HEK293 (cell line): ENCODE measurements around the gene EIF5B.

Experiments used
- CTCF ChIA-PET: fragments of 350-600 bp; formaldehyde crosslinking; extraction: SDS; loops from one replicate; lab custom pipeline; 2021; ENCODE audit warnings: antibody characterized with exemption; lab: Yijun Ruan, JAX
- POLR2A ChIA-PET: fragments of 300-600 bp; formaldehyde crosslinking; extraction: SDS; loops from one replicate; lab custom pipeline; 2020; ENCODE audit warnings: antibody characterized with exemption, inconsistent platforms; lab: Yijun Ruan, JAX
- H3K27ac ChIP-seq: fragments of 200-500 bp; sonication (Bioruptor generic); 2 replicates; pipeline ENCODE4 v1.5.1; 2014; ENCODE audit warnings: low read depth, low read length, control low read depth, inconsistent platforms; ENCODE audit errors: extremely low read depth
- H3K36me3 ChIP-seq, 2 experiments: fragments of 200-500 bp in 1 of 2; sonication (Bioruptor generic) in 1 of 2; 1 replicate in 1 of 2; 2 replicates in 1 of 2; pipeline ENCODE4 v1.5.1; 2014 to 2017; ENCODE audit warnings: inconsistent platforms in 2 of 2, low read length in 2 of 2; ENCODE audit not compliant: control insufficient read depth in 2 of 2, insufficient read depth in 1 of 2
- H3K4me1 ChIP-seq: fragments of 200-500 bp; sonication (Bioruptor generic); 2 replicates; pipeline ENCODE4 v1.5.1; 2014; ENCODE audit warnings: mild to moderate bottlenecking, low read length, inconsistent platforms; ENCODE audit not compliant: control insufficient read depth, insufficient read depth
- H3K4me3 ChIP-seq: 2 replicates; pipeline ENCODE4 v1.5.1; 2011; ENCODE audit warnings: low read depth, mild to moderate bottlenecking, control low read depth, low read length, moderate library complexity
- H3K9me3 ChIP-seq: fragments of 200-500 bp; sonication (Bioruptor generic); 2 replicates; pipeline ENCODE4 v1.5.1; 2014; ENCODE audit warnings: low read depth, low read length, inconsistent platforms; ENCODE audit not compliant: control insufficient read depth, insufficient read depth
- BCL11A ChIP-seq: fragments of 450-650 bp; formaldehyde crosslinking; IDR thresholded peaks from 2 replicates; pipeline ENCODE4 v1.5.1; 2016; ENCODE audit warnings: low read depth, missing biosample characterization, missing genetic modification characterization
- EGR2 ChIP-seq: fragments of 450-650 bp; formaldehyde crosslinking; IDR thresholded peaks from 2 replicates; pipeline ENCODE4 v1.5.1; 2016; ENCODE audit warnings: low read depth, missing biosample characterization, missing genetic modification characterization
- GLIS1 ChIP-seq: fragments of 450-650 bp; formaldehyde crosslinking; IDR thresholded peaks from 2 replicates; pipeline ENCODE4 v1.5.1; 2016; ENCODE audit warnings: missing biosample characterization, missing genetic modification characterization
- HOXC10 ChIP-seq: sonication (generic); formaldehyde crosslinking; IDR thresholded peaks from 2 replicates; pipeline ENCODE4 v1.8.1; 2023; ENCODE audit warnings: mild to moderate bottlenecking, missing genetic modification reagents
- MEIS1 ChIP-seq: sonication (generic); formaldehyde crosslinking; IDR thresholded peaks from 2 replicates; pipeline ENCODE4 v1.8.1; 2022; ENCODE audit warnings: missing genetic modification reagents, mild to moderate bottlenecking, borderline replicate concordance
- PATZ1 ChIP-seq: fragments of 450-650 bp; formaldehyde crosslinking; IDR thresholded peaks from 2 replicates; pipeline ENCODE4 v1.5.1; 2016; ENCODE audit warnings: missing biosample characterization, missing genetic modification characterization
- SALL2 ChIP-seq: fragments of 450-650 bp; formaldehyde crosslinking; IDR thresholded peaks from 2 replicates; pipeline ENCODE4 v1.5.0; 2017; ENCODE audit warnings: missing biosample characterization, mild to moderate bottlenecking, missing genetic modification characterization, borderline replicate concordance
- TRIM28 ChIP-seq: IDR thresholded peaks from 2 replicates; pipeline ENCODE4 v1.6.1; 2011; ENCODE audit warnings: low read length, control low read depth, borderline replicate concordance
- ZFP37 ChIP-seq: fragments of 450-650 bp; formaldehyde crosslinking; IDR thresholded peaks from 2 replicates; pipeline ENCODE4 v1.5.1; 2016; ENCODE audit warnings: missing biosample characterization, missing genetic modification characterization
- ZNF114 ChIP-seq: fragments of 450-650 bp; formaldehyde crosslinking; IDR thresholded peaks from 2 replicates; pipeline ENCODE4 v1.5.0; 2017; ENCODE audit warnings: missing biosample characterization, missing genetic modification characterization
- ZNF132 ChIP-seq: fragments of 450-650 bp; formaldehyde crosslinking; IDR thresholded peaks from 2 replicates; pipeline ENCODE4 v1.5.1; 2017; ENCODE audit warnings: missing biosample characterization, missing genetic modification characterization, borderline replicate concordance
- ZNF221 ChIP-seq: fragments of 450-650 bp; formaldehyde crosslinking; IDR thresholded peaks from 2 replicates; pipeline ENCODE4 v1.5.1; 2017; ENCODE audit warnings: missing biosample characterization, missing genetic modification characterization, borderline replicate concordance
- ZNF266 ChIP-seq: fragments of 450-650 bp; formaldehyde crosslinking; IDR thresholded peaks from 2 replicates; pipeline ENCODE4 v1.5.1; 2016; ENCODE audit warnings: missing biosample characterization, missing genetic modification characterization, low read depth
- ZNF341 ChIP-seq: fragments of 450-650 bp; formaldehyde crosslinking; IDR thresholded peaks from 2 replicates; pipeline ENCODE4; 2016; ENCODE audit warnings: low read depth, missing biosample characterization, missing genetic modification characterization
- ZNF350 ChIP-seq: fragments of 450-650 bp; formaldehyde crosslinking; IDR thresholded peaks from 2 replicates; pipeline ENCODE4 v1.5.0; 2017; ENCODE audit warnings: missing biosample characterization, mild to moderate bottlenecking, missing genetic modification characterization
- ZNF416 ChIP-seq: fragments of 450-650 bp; formaldehyde crosslinking; IDR thresholded peaks from 2 replicates; pipeline ENCODE4 v1.5.1; 2016; ENCODE audit warnings: missing biosample characterization, missing genetic modification characterization
- ZNF433 ChIP-seq: fragments of 450-650 bp; formaldehyde crosslinking; IDR thresholded peaks from 2 replicates; pipeline ENCODE4 v1.5.1; 2016; ENCODE audit warnings: missing biosample characterization, missing genetic modification characterization, low read depth
- ZNF514 ChIP-seq: fragments of 450-650 bp; formaldehyde crosslinking; IDR thresholded peaks from 2 replicates; pipeline ENCODE4 v1.5.1; 2016; ENCODE audit warnings: missing biosample characterization, missing genetic modification characterization
- ZNF518A ChIP-seq: fragments of 450-650 bp; formaldehyde crosslinking; conservative IDR thresholded peaks from 2 replicates; pipeline ENCODE4 v1.5.1; 2016; ENCODE audit warnings: low read depth, missing biosample characterization, missing genetic modification characterization
- ZNF629 ChIP-seq: fragments of 450-650 bp; formaldehyde crosslinking; IDR thresholded peaks from 2 replicates; pipeline ENCODE4 v1.5.1; 2017; ENCODE audit warnings: missing biosample characterization, missing genetic modification characterization
- TF ChIP-seq, protein P1 (sequence below): fragments of 450-650 bp; formaldehyde crosslinking; IDR thresholded peaks from 2 replicates; pipeline ENCODE4 v1.5.1; 2017; ENCODE audit warnings: missing biosample characterization, missing genetic modification characterization
- TF ChIP-seq, protein P2 (sequence below): fragments of 450-650 bp; formaldehyde crosslinking; IDR thresholded peaks from 2 replicates; pipeline ENCODE4 v1.5.1; 2016; ENCODE audit warnings: missing biosample characterization, missing genetic modification characterization

EIF5B gene

DNA sequence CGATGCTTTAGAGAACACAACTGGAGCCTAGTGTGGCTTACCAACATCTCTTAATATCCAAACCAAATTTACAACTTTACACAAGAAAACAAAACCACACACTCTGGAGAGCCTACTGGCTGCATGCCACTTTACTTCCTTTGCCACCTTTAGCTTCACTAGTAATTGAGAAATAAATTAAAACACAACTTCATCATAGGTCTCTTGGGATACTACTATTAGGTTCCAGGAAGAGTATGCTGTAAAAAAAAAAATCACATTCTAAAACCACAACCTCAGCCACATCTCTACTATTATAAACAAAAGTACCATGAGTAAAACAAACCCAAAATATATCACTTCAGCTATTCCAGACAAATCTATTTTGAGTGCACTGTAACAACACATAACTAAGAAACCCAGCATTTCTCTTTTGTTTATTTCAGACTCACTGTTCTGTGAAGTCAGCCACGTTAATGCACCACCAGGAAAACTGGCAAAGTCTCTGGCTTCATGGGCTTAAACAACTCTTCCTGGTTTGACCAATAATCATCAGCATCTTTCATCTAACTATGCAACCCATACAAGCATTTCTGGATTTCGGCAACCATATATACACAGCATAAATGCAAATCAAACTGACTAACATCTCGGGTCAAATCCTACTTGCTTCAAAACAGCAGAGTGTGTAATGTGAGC lies 93.6 kb downstream of the EIF5B start:
- Histone ChIP-seq H3K27ac (no peak overlapping the region), H3K36me3 (peaks cover 29 to 57% of the 10 kb centered on the region in 2 experiments), H3K4me3 (no peak overlapping the region), H3K4me1 (no peaks in the 10 kb centered on the region), H3K9me3 (no peaks in the 10 kb centered on the region)
- TF ChIP-seq, protein P1, sequence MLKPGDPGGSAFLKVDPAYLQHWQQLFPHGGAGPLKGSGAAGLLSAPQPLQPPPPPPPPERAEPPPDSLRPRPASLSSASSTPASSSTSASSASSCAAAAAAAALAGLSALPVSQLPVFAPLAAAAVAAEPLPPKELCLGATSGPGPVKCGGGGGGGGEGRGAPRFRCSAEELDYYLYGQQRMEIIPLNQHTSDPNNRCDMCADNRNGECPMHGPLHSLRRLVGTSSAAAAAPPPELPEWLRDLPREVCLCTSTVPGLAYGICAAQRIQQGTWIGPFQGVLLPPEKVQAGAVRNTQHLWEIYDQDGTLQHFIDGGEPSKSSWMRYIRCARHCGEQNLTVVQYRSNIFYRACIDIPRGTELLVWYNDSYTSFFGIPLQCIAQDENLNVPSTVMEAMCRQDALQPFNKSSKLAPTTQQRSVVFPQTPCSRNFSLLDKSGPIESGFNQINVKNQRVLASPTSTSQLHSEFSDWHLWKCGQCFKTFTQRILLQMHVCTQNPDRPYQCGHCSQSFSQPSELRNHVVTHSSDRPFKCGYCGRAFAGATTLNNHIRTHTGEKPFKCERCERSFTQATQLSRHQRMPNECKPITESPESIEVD (tag by site-specific recombination) = peak; percentile 68; the same call in 1 of the 2 replicates
- TF ChIP-seq ZNF518A (tag by site-specific recombination) (no peak), BCL11A (peak; percentile 76; the same call in 1 of the 2 replicates)
- ChIA-PET CTCF (interaction anchor here (1.0 kb wide), 1 partner anchor 60 kb away, joined by 5 read pairs; no protein-coding TSS in a partner anchor), POLR2A (no interaction called here)

- H3K4me3 ChIP-seq = no peak overlapping the region
- no peak overlapping the region for H3K27ac ChIP-seq
- ChIA-PET CTCF (no interaction called here), POLR2A (no interaction called here)
- H3K4me1 ChIP-seq = no peaks in the 10 kb centered on the region
- no peak for TF ChIP-seq ZFP37 (tag by site-specific recombination)
- TF ChIP-seq GLIS1 = no peak
- TF ChIP-seq, protein P2, sequence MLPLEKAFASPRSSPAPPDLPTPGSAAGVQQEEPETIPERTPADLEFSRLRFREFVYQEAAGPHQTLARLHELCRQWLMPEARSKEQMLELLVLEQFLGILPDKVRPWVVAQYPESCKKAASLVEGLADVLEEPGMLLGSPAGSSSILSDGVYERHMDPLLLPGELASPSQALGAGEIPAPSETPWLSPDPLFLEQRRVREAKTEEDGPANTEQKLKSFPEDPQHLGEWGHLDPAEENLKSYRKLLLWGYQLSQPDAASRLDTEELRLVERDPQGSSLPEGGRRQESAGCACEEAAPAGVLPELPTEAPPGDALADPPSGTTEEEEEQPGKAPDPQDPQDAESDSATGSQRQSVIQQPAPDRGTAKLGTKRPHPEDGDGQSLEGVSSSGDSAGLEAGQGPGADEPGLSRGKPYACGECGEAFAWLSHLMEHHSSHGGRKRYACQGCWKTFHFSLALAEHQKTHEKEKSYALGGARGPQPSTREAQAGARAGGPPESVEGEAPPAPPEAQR (tag by site-specific recombination) = no peak
- no peak for TF ChIP-seq EGR2
- no peak for TF ChIP-seq MEIS1 (CRISPR knock-in tag)
- TF ChIP-seq ZNF266 (tag by site-specific recombination) = no peak
- TF ChIP-seq TRIM28 = no peak
- no peak for TF ChIP-seq ZNF114
- no peak for TF ChIP-seq HOXC10 (CRISPR knock-in tag)
- no peak for TF ChIP-seq ZNF514 (tag by site-specific recombination)
- TF ChIP-seq ZNF132 = no peak
- TF ChIP-seq ZNF221 (tag by site-specific recombination) = no peak
- TF ChIP-seq ZNF350 = no peak
- no peak for TF ChIP-seq ZNF341 (tag by site-specific recombination)
- TF ChIP-seq ZNF629 = no peak
- TF ChIP-seq PATZ1 = no peak
- no peak for TF ChIP-seq ZNF416 (tag by site-specific recombination)
- TF ChIP-seq ZNF433 (tag by site-specific recombination) = no peak
- TF ChIP-seq SALL2 = no peak
- H3K9me3 ChIP-seq = no peaks in the 10 kb centered on the region
- peaks cover 20 to 53% of the 10 kb centered on the region in 2 experiments for H3K36me3 ChIP-seq
Observed at GRCh38 chr2:99431587-99432275, 94.5 kb downstream of the EIF5B start.
